Stimulated activated CD4-positive, alpha-beta T cell treated with anti-CD3 and anti-CD28 coated beads, Interleukin-12 subunit alpha, Interleukin-12 subunit beta, amount 100 ng/mL, for 24 hours (primary cell): Measurements from ENCODE around the gene NCAPH2.
A peak's percentile ranks its signal among the peaks of the same experiment; 100 is the strongest.

ENCODE experiments used
- DNase-seq, 2 experiments: peaks; one replicate each; pipeline ENCODE4 v3.0.0-alpha.2; 2020; ENCODE audit warnings: low read depth in 2 of 2

Gene NCAPH2

GRCh38 chr22:50547263-50547985 is 39.4 kb downstream of the NCAPH2 start:
- no peak for DNase-seq

GRCh38 chr22:50548040-50548920 is 40.3 kb downstream of the NCAPH2 start:
- no peak for DNase-seq

- no peak for DNase-seq
Observed at GRCh38 chr22:50548921-50549790, 41.1 kb downstream of the NCAPH2 start.

- no peak for DNase-seq
Observed at GRCh38 chr22:50550395-50550794, 42.4 kb downstream of the NCAPH2 start.

- DNase-seq = no peak
Observed at GRCh38 chr22:50551160-50551752, 43.2 kb downstream of the NCAPH2 start.

GRCh38 chr22:50553310-50553709 is 45.3 kb downstream of the NCAPH2 start:
- DNase-seq = no peak

- DNase-seq = no peak
Observed at GRCh38 chr22:50556703-50557102, 48.7 kb downstream of the NCAPH2 start.

- DNase-seq = no peak
Observed at GRCh38 chr22:50560034-50560433, 52.0 kb downstream of the NCAPH2 start.

GRCh38 chr22:50561401-50562358 is 53.7 kb downstream of the NCAPH2 start:
- no peak for DNase-seq

GRCh38 chr22:50562523-50563412 is 54.7 kb downstream of the NCAPH2 start, which contains the start of gene SYCE3:
SYCE3 (minus strand) TSS chr22:50562919; CDS start chr22:50556405, 6,514 bp downstream.
- peak; percentile 96 to 98 for DNase-seq

- DNase-seq = no peak
Observed at GRCh38 chr22:50563413-50564160, 55.6 kb downstream of the NCAPH2 start.

- DNase-seq = no peak
Observed at GRCh38 chr22:50564289-50564688, 56.3 kb downstream of the NCAPH2 start.

- no peak for DNase-seq
Observed at GRCh38 chr22:50567721-50568252, 59.8 kb downstream of the NCAPH2 start.

- DNase-seq = no peak
Observed at GRCh38 chr22:50568626-50569025, 60.6 kb downstream of the NCAPH2 start.

- no peak for DNase-seq
Observed at GRCh38 chr22:50569041-50569459, 61.0 kb downstream of the NCAPH2 start.

GRCh38 chr22:50569896-50570535 is 62.0 kb downstream of the NCAPH2 start:
- no peak for DNase-seq

GRCh38 chr22:50570861-50571260 is 62.8 kb downstream of the NCAPH2 start:
- no peak for DNase-seq
